VCaP (cell line): ENCODE data around the gene FAF1.

Experiments
- H3K27ac ChIP-seq: fragments of 450-650 bp; 2 replicates; pipeline ENCODE4 v1.5.1; 2017
- TF ChIP-seq, protein P1 (sequence below): fragments of 450-650 bp; conservative IDR thresholded peaks from 2 replicates; pipeline ENCODE4 v1.5.1; 2017; ENCODE audit warnings: mild to moderate bottlenecking, moderate library complexity

The FAF1 gene

DNA sequence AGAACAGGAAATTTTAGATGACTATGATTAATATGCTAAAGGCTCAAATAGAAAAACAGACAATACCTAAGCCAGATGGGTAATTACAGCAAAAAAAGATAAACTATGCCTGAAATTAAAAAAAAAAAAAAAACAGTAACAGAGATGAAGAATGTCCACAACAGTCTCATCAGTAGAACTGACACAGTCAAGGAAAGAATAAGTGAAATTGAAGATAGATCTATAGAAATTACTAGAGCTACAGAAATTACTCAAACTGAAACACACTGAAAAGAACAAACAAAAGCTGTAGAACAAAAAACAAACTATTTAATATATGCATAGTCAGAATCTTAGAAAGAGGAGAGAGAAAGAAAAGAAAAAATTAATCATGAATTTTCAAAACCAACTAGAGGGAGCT is 112.8 kb downstream of the FAF1 start:
- TF ChIP-seq, protein P1, sequence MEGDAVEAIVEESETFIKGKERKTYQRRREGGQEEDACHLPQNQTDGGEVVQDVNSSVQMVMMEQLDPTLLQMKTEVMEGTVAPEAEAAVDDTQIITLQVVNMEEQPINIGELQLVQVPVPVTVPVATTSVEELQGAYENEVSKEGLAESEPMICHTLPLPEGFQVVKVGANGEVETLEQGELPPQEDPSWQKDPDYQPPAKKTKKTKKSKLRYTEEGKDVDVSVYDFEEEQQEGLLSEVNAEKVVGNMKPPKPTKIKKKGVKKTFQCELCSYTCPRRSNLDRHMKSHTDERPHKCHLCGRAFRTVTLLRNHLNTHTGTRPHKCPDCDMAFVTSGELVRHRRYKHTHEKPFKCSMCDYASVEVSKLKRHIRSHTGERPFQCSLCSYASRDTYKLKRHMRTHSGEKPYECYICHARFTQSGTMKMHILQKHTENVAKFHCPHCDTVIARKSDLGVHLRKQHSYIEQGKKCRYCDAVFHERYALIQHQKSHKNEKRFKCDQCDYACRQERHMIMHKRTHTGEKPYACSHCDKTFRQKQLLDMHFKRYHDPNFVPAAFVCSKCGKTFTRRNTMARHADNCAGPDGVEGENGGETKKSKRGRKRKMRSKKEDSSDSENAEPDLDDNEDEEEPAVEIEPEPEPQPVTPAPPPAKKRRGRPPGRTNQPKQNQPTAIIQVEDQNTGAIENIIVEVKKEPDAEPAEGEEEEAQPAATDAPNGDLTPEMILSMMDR: no peak
- no peak overlapping the region for H3K27ac ChIP-seq

DNA sequence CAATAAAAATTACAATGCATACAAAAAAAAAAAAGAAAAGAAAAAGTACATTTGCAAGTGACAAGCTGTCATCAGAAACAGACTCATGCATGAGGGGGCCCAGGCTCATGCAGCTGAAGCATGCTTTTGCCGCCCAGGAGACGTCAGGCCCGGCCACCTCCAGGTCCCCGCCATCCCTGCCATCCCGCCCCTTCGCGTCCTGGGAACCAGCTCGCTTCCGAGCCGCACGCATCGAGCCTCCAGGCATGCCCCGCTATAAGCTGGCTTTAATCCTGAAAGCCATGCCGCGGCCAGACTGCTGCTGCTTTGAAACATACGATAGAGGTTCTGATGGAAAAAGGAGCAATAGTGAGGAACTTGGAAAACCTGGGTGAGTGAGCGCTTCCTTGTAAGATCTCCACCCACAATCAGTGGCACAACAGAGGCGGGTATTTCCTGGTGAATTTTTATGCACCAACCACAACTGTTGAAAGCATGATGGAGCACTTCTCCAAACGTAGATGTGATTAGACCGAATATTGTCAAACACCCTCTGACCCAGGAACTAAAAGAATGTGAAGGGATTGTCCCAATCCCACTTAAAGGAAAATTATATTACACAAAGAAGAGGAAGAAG is 113.7 kb downstream of the FAF1 start:
- H3K27ac ChIP-seq: no peak overlapping the region
- TF ChIP-seq, protein P1: no peak

DNA sequence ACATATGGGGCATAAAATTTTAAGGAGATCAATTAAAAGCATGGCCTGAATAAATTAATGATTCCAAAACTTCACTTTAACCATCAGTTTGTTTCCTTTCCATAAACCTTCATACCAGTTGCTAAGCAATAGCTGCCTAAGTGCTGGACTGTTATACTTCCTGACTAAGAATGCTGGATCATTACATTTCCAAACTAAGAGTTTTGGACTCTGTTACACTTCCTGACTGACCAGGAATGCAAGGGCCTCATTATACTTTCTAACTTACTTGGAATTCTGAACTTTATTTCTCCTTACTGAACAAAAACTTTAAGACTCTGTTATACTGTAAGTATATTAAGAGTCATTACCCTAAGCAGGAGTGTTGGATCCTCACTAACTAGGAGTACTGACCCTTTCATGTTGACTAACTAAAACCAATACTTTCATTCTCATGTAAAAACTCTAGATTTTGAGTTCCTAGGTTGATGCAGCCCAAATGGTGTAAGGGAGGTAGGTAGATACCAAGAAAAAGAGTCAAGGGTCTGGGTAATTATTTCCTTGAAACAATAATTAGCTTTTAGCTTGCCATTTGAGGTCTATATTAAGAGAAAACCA is 118.2 kb downstream of the FAF1 start:
- H3K27ac ChIP-seq: no peak overlapping the region
- TF ChIP-seq, protein P1: no peak

DNA sequence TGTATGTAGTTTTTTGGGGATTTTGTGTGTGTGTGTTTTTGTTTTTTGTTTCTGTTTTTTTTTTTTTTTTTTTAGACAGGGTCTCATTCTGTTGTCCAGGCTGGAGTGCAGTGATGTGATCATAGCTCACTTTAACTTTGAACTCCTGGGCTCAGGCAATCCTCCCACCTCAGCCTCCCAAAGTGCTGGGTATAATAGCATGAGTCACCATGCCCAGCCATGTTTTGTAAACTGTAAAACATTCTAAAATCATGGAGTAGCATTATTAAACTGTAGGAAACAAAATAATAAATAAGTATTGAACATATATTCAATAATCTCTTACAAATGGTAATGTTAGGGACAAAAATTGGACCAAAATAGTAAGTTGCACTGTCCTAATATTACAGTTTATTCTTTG is 124.0 kb downstream of the FAF1 start:
- H3K27ac ChIP-seq: no peak overlapping the region
- TF ChIP-seq, protein P1: no peak

DNA sequence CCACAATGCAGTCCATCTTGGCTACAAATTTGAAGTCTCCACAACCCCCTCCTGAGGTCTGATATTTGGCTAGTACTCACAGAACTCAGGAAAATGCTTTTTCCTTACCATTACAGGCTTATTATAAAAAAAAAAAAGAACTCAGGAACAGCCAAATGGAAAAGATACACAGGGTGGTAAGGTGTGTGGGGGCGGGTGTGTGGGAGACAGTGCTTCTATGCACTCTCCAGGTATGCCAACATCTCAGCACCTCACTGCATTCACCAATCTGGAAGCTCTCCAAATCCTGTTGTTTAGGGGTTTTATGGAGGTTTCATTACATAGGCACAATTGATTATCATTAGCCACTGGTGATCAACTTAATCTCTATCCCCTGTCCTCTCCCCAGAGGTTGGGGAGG is 126.9 kb downstream of the FAF1 start:
- H3K27ac ChIP-seq: no peak overlapping the region
- TF ChIP-seq, protein P1: no peak

DNA sequence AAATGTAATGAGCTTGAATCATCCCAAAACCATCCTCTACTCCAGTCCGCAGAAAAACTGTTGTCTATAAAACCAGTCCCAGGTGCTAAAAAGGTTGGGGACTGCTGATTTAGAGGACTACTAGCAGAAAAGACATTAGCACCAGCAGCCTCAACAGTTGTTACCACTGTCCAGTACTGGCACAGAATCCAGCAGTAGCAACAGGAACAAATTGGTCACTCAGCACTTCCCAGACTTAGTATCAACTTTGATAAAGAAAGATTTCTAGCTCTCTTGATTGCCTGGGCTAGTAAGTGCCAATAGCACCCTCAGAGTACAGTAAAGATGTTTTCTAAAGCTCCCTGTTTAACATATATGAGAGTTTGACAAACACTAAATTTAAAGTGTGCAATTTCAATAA is 127.9 kb downstream of the FAF1 start:
- TF ChIP-seq, protein P1: no peak
- H3K27ac ChIP-seq: no peak overlapping the region

DNA sequence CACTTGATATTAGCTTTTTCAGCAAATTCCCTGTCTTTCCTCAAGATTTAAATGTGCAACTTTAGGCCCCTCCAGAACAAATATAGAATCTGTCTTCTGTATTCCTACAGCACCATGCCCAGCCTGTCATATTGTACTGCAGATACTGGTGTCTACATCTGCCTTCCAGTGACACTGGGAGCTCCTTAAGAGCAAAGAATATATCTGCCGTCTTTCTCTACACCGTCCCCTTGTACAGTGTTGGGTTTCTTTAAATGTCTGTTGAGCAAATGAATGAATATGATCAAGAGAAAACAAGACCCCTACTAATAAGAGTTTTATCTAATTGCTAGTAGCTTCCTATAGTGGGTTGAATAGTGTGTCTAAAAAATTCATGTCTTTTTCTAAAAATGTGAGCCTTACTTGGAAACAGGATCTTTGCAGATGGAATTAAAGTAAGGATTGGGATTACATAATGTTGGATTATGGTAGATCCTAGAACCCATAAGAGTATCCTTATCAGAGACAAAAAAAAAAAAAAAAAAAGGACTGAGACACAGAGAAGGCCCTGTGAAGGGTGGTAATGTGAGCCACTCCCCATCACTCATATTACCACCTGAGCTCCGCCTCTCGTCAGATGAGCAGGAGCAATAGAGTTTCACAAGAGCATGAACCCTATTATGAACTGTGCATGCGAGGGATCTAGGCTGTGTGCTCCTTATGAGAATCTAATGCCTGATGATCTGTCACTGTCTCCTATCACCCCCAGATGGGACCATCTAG is 128.6 kb downstream of the FAF1 start:
- no peak overlapping the region for H3K27ac ChIP-seq
- TF ChIP-seq, protein P1: no peak
